Measurements from ENCODE around the gene KRTAP9-2.
"Not testable (repeated sequence)": the region's sequence is repeated elsewhere in the genome, so short reads cannot be mapped to it uniquely, and the experiment has no call there.

KRTAP9-2 gene

GRCh38 chr17:41246995-41247787 is 20.7 kb downstream of the KRTAP9-2 start:
- not testable (repeated sequence) for H2AK5ac ChIP-seq (ENCODE audit: low read length); H3K27me3 ChIP-seq (ENCODE audit: insufficient read depth, low read length, poor library complexity); H3K4ac ChIP-seq (ENCODE audit: low read depth, low read length); H2BK120ac ChIP-seq (ENCODE audit: low read depth, low read length); H4K8ac ChIP-seq (ENCODE audit: low read depth, low read length); H3K23ac ChIP-seq (ENCODE audit: low read length); DNase-seq; H2BK5ac ChIP-seq (ENCODE audit: low read length); H3K18ac ChIP-seq (ENCODE audit: low read length); H3K56ac ChIP-seq (ENCODE audit: low read length); H2BK15ac ChIP-seq (replicated peaks; ENCODE audit: low read depth); H3K9ac ChIP-seq (ENCODE audit: low read length); H3K79me2 ChIP-seq (ENCODE audit: control insufficient read depth, insufficient read depth, low read length); H3K4me2 ChIP-seq (ENCODE audit: low read length); H3K36me3 ChIP-seq (ENCODE audit: control insufficient read depth, insufficient read depth, low read length); H3K4me1 ChIP-seq (ENCODE audit: control insufficient read depth, low read depth, low read length); H4K5ac ChIP-seq (ENCODE audit: low read length); H3K27ac ChIP-seq (ENCODE audit: low read depth, low read length); H3K4me3 ChIP-seq (ENCODE audit: low read length); H3K79me1 ChIP-seq (ENCODE audit: low read length)
- WGBS (ENCODE audit: extremely low coverage, insufficient coverage, low lambda C conversion rate): no CpG with 5 or more reads among the region's 2 CpGs

DNA sequence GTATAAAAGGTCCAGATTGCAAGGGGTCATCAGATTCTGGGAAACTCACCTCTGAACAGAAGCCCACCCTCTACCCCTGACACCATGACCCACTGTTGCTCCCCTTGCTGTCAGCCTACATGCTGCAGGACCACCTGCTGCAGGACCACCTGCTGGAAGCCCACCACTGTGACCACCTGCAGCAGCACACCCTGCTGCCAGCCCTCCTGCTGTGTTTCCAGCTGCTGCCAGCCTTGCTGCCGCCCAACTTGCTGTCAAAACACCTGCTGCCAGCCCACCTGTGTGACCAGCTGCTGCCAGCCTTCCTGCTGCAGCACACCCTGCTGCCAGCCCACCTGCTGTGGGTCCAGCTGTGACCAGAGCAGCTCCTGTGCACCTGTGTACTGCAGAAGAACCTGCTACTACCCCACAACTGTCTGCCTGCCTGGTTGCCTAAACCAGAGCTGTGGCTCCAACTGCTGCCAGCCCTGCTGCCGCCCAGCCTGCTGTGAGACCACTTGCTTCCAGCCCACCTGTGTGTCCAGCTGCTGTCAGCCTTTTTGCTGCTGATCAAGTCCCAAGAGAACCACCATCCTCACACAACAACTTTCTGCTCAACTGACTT is 23.3 kb downstream of the KRTAP9-2 start, which contains the start of gene KRTAP9-4:
KRTAP9-4 (plus strand) TSS at position 51 of the 604 bp plus-strand sequence; CDS start at position 85, 34 bp downstream.
- not testable (repeated sequence) for H3K4ac ChIP-seq (ENCODE audit: low read depth, low read length); H3K27me3 ChIP-seq (ENCODE audit: insufficient read depth, low read length, poor library complexity); DNase-seq; H3K4me2 ChIP-seq (ENCODE audit: low read length); H4K5ac ChIP-seq (ENCODE audit: low read length); H3K18ac ChIP-seq (ENCODE audit: low read length); H2BK5ac ChIP-seq (ENCODE audit: low read length); H3K56ac ChIP-seq (ENCODE audit: low read length); H4K8ac ChIP-seq (ENCODE audit: low read depth, low read length); H3K36me3 ChIP-seq (ENCODE audit: control insufficient read depth, insufficient read depth, low read length); H2BK15ac ChIP-seq (replicated peaks; ENCODE audit: low read depth); H2AK5ac ChIP-seq (ENCODE audit: low read length); H3K27ac ChIP-seq (ENCODE audit: low read depth, low read length); H3K23ac ChIP-seq (ENCODE audit: low read length); H3K79me2 ChIP-seq (ENCODE audit: control insufficient read depth, insufficient read depth, low read length); H3K9ac ChIP-seq (ENCODE audit: low read length); H3K4me1 ChIP-seq (ENCODE audit: control insufficient read depth, low read depth, low read length); H2BK120ac ChIP-seq (ENCODE audit: low read depth, low read length); H3K4me3 ChIP-seq (ENCODE audit: low read length); H3K79me1 ChIP-seq (ENCODE audit: low read length)
- WGBS (ENCODE audit: extremely low coverage, insufficient coverage, low lambda C conversion rate): no CpG with 5 or more reads among the region's 2 CpGs

DNA sequence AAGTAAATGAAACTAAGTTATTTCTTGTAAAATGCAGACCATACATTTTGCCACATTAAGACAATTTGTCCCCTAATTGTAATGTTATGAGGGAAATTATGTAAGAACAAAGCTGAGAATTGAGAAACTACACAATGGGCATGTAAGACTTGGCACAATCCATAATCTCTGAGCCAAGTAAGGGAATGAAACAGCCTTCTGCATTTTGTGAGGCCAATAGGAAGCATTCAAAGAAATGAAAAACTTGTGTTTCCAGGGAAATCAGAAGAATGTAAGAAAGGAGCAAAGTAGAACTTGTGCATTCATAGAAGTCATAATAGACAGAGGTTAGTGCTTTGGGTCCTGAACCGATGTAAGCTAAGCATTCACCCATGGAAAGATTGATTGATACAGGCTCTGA is 24.8 kb downstream of the KRTAP9-2 start:
- no peaks in the 10 kb centered on the region for H3K27me3 ChIP-seq (ENCODE audit: insufficient read depth, low read length, poor library complexity)
- no peak overlapping the region for H4K8ac ChIP-seq (ENCODE audit: low read depth, low read length)
- no peak overlapping the region for H3K4ac ChIP-seq (ENCODE audit: low read depth, low read length)
- H2AK5ac ChIP-seq (ENCODE audit: low read length): no peak overlapping the region
- no peak overlapping the region for H3K23ac ChIP-seq (ENCODE audit: low read length)
- no peak overlapping the region for H2BK15ac ChIP-seq (replicated peaks; ENCODE audit: low read depth)
- H3K18ac ChIP-seq (ENCODE audit: low read length): no peak overlapping the region
- no peak overlapping the region for H3K56ac ChIP-seq (ENCODE audit: low read length)
- no peak for DNase-seq
- no peak overlapping the region for H3K4me2 ChIP-seq (ENCODE audit: low read length)
- no peak overlapping the region for H3K4me3 ChIP-seq (ENCODE audit: low read length)
- no peaks in the 10 kb centered on the region for H3K79me1 ChIP-seq (ENCODE audit: low read length)
- no peak overlapping the region for H3K9ac ChIP-seq (ENCODE audit: low read length)
- no CpG with 5 or more reads among the region's 1 CpG for WGBS (ENCODE audit: extremely low coverage, insufficient coverage, low lambda C conversion rate)
- no peak overlapping the region for H2BK120ac ChIP-seq (ENCODE audit: low read depth, low read length)
- H3K79me2 ChIP-seq (ENCODE audit: control insufficient read depth, insufficient read depth, low read length): no peaks in the 10 kb centered on the region
- H3K4me1 ChIP-seq (ENCODE audit: control insufficient read depth, low read depth, low read length): no peaks in the 10 kb centered on the region
- no peak overlapping the region for H3K27ac ChIP-seq (ENCODE audit: low read depth, low read length)
- no peak overlapping the region for H2BK5ac ChIP-seq (ENCODE audit: low read length)
- no peak overlapping the region for H4K5ac ChIP-seq (ENCODE audit: low read length)
- no peaks in the 10 kb centered on the region for H3K36me3 ChIP-seq (ENCODE audit: control insufficient read depth, insufficient read depth, low read length)

GRCh38 chr17:41254861-41255260 is 28.4 kb downstream of the KRTAP9-2 start:
- Histone ChIP-seq H3K27ac (ENCODE audit: low read depth, low read length) (no peak overlapping the region), H3K27me3 (ENCODE audit: insufficient read depth, low read length, poor library complexity) (no peaks in the 10 kb centered on the region), H3K9ac (ENCODE audit: low read length) (no peak overlapping the region), H3K4me1 (ENCODE audit: control insufficient read depth, low read depth, low read length) (no peaks in the 10 kb centered on the region), H3K36me3 (ENCODE audit: control insufficient read depth, insufficient read depth, low read length) (no peaks in the 10 kb centered on the region), H4K5ac (ENCODE audit: low read length) (no peak overlapping the region), H3K56ac (ENCODE audit: low read length) (no peak overlapping the region), H2BK5ac (ENCODE audit: low read length) (no peak overlapping the region), H3K79me1 (ENCODE audit: low read length) (no peaks in the 10 kb centered on the region), H2AK5ac (ENCODE audit: low read length) (no peak overlapping the region), H3K4me2 (ENCODE audit: low read length) (no peak overlapping the region), H3K4ac (ENCODE audit: low read depth, low read length) (no peak overlapping the region), H3K4me3 (ENCODE audit: low read length) (no peak overlapping the region), H3K18ac (ENCODE audit: low read length) (no peak overlapping the region), H3K79me2 (ENCODE audit: control insufficient read depth, insufficient read depth, low read length) (no peaks in the 10 kb centered on the region), H2BK15ac (replicated peaks; ENCODE audit: low read depth) (no peak overlapping the region), H4K8ac (ENCODE audit: low read depth, low read length) (no peak overlapping the region), H2BK120ac (ENCODE audit: low read depth, low read length) (no peak overlapping the region), H3K23ac (ENCODE audit: low read length) (no peak overlapping the region)
- no CpG with 5 or more reads among the region's 1 CpG for WGBS (ENCODE audit: extremely low coverage, insufficient coverage, low lambda C conversion rate)
- DNase-seq: no peak

DNA sequence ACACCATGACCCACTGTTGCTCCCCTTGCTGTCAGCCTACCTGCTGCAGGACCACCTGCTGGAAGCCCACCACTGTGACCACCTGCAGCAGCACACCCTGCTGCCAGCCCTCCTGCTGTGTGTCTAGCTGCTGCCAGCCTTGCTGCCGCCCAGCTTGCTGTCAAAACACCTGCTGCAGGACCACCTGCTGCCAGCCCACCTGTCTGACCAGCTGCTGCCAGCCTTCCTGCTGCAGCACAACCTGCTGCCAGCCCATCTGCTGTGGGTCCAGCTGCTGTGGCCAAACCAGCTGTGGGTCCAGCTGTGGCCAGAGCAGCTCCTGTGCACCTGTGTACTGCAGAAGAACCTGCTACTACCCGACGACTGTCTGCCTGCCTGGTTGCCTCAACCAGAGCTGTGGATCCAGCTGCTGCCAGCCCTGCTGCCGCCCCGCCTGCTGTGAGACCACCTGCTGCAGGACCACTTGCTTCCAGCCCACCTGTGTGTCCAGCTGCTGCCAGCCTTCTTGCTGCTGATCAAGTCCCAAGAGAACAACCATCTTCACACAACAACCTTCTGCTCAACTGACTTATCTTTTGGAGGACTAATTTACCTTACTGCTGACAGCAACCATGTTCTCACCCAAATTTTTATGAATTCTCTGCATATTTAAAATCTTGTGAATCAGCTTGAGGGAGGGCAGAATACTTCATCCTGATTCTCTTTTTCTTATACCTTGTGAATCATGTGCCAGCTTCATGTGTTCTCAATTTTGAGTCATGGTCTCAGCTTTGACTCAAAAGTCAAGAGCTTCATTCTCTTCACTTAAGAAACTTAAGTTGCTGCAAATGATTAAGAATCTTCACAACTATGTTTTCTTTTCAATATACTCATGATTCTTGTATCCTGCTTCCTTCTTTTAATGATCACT is 29.2 kb downstream of the KRTAP9-2 start, which contains the start of gene KRTAP9-9:
KRTAP9-9 (plus strand) TSS at position 4 of the 910 bp plus-strand sequence.
- not testable (repeated sequence) for H2BK15ac ChIP-seq (replicated peaks; ENCODE audit: low read depth); H3K4me3 ChIP-seq (ENCODE audit: low read length); H3K79me2 ChIP-seq (ENCODE audit: control insufficient read depth, insufficient read depth, low read length); H3K4ac ChIP-seq (ENCODE audit: low read depth, low read length); H3K4me1 ChIP-seq (ENCODE audit: control insufficient read depth, low read depth, low read length); H4K8ac ChIP-seq (ENCODE audit: low read depth, low read length); H3K23ac ChIP-seq (ENCODE audit: low read length); H3K18ac ChIP-seq (ENCODE audit: low read length); DNase-seq; H3K4me2 ChIP-seq (ENCODE audit: low read length); H2BK120ac ChIP-seq (ENCODE audit: low read depth, low read length); H3K56ac ChIP-seq (ENCODE audit: low read length); H3K79me1 ChIP-seq (ENCODE audit: low read length); H3K27me3 ChIP-seq (ENCODE audit: insufficient read depth, low read length, poor library complexity); H3K9ac ChIP-seq (ENCODE audit: low read length); H2BK5ac ChIP-seq (ENCODE audit: low read length); H3K27ac ChIP-seq (ENCODE audit: low read depth, low read length); H3K36me3 ChIP-seq (ENCODE audit: control insufficient read depth, insufficient read depth, low read length); H4K5ac ChIP-seq (ENCODE audit: low read length); H2AK5ac ChIP-seq (ENCODE audit: low read length)
- WGBS (ENCODE audit: extremely low coverage, insufficient coverage, low lambda C conversion rate): no CpG with 5 or more reads among the region's 5 CpGs

Measured in mesendoderm (in vitro differentiated cells).